CD4-positive, alpha-beta T cell treated with Interleukin-10 for 1 hour (primary cell): ENCODE results near the gene FANCC.

Source experiments
- DNase-seq: peaks from one replicate; pipeline ENCODE4 v3.0.0-alpha.2; 2020

The FANCC gene

DNA sequence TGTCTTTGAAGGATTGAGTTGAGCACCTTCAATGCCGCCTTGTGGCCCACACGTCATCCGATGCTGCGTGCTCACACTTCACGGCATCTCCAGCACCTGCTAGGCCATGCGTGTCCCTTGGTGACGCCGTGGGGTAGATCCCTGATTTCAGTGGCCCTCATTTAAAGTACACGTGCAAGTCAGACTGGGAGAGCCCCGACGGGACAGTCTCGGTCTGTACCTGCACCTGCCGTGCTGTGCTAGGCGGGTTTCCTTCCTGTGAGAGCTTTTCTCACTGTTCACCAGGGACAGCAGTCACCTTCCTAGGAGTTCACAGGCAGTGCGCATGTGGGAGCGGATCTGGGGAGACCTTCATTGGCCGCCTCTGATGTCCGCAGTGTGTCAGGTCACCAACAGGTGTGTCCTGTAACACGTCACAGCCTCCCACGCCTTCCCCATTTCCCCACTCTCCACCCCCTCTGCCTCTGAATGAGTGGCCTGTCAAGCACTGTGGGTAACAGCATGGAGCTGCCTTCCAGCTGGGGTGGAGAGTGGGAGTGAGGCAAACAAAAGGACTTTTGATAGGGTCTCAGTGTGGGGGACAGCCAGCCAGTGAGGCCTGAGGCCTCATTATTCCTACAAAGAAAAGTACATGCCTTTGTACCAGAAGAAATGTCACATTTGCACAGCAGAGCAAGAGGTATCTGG lies 236.4 kb downstream of the FANCC start:
- no peak for DNase-seq

DNA sequence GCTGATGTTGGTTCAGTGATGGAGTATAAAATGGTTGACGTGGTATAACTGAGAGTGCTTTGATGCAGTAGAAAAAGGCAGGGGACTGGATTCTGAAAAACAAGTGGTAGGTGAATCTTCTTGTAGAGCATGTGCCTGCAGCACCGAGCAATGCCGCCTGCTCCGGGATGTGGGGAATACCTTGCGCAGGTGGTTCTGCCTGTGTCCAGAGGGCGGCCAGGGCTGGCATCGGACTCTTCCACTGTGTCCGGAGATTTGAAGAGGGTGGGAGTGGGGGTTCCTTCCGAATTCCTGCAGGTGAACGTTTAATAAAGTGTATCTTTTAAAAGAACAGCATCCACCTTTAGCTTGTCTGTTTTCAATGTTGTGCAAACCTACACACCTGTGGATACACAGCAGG lies 238.0 kb downstream of the FANCC start:
- DNase-seq: no peak

DNA sequence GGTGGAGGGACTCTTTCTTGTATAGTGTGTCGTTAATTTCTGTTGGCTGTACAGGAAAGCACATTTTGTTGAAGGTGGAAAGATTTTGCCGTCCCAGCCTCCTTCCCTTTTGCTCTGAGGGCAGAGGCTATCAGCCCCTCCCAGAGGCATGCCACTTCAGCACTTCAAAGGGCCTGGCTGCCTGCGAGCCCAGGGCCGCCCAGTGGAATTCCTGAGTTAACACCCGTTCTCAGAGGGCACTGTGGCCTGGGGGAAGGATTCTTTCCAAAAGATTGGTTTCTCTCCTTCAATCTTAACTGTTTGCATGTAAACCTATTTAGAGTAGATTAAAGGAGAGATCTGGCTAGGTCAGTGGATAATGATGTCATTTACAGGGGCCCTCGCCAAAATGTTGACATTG lies 238.6 kb downstream of the FANCC start:
- no peak for DNase-seq

DNA sequence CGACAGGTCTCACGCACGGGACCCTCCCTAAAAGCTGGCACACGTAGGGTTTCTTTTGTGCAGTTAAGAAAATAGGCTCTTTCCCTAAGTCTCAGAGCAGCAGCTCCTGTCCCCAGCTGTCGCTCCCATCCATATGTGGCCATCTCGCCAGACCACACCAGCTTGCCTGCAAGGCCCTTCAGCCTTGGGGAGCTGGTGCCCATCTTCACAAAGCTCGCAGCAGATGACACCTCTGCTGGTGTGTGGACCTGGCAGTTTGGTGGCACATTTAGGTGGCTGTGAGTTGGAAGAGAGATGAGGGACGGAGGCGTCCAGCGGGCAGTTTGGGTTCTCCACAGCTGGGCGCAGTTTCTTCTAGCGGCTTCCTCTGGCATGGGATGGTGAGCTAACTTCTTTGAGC lies 239.0 kb downstream of the FANCC start:
- DNase-seq: no peak

DNA sequence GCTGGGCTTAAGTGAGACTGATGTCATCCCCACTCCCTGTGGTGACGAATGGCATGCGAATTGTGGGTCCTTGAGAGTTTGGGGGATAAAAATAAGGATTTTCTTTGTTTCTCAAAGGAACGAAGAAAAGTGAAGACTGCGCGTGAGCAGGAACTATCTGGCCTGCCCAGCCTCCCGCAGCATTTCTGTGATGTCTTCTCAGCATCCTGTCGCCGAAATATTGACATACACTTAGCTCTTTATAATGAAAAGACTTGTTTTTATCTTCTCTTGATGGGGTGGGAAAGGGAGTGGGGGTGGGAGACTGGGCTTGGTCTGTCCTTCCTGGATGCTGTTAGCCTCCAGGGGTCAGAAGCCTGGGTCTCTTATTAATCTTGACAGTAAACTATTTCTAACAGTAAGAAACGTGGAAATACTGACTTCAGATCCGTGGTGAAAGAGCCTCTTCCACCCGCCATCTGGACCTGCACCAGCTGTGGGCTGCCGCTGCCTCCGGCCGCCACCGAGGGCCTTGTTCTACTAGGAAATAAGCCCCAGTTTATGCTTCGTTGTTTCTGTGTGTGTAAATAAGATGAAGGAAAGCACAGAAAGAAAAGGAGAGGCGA lies 239.6 kb downstream of the FANCC start:
- DNase-seq: no peak

DNA sequence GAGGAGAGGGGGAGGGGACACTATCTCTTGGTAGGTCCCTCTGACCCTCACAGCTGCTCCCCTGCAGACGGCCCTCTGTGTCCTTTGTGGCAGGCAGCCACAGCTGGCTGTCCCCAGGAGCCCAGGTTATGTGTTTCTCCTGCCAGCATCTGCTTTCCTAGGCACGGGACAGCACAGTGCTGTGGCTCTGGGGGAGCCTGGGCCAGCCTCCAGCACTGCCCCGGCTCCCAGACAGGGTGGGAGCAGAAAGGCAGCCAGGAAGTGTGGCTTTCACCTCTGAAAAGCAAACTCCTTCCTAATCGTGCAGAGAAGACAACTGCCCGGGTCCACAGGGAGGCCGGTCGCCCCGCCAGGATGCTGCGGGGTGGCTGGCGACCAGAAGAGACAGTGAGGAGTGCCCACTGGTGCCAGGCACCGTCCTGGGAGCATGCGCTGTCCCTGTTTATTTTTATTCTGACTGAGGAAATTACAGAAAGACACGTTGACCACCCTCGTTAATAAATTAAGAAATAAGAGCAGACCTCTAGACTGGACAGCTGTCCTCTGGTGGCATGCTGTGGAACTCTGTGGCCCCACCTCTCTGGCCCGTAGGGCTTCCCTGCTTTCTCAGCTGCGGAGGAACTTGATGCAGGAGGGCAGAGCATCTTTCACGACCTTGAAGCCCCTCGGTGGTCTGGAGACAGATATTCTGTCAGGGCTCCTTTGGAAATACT lies 240.3 kb downstream of the FANCC start:
- no peak for DNase-seq

DNA sequence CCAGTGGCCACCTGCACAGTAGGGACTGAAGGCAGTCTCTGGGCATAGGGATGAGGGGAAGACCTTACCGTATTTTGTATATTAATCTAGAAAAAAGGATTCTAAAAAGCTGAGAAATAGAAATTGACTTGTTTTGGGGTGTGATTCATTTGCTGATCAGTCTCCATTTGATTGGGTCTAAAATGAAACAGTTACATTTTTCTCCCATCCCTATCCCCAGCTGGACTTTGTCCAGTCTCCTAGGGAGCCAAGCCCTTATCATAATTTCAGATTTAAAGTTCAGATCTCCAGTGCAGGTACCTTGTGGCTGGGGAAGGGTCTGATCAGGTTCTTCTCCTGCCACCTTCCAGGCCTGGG lies 240.8 kb downstream of the FANCC start:
- no peak for DNase-seq

DNA sequence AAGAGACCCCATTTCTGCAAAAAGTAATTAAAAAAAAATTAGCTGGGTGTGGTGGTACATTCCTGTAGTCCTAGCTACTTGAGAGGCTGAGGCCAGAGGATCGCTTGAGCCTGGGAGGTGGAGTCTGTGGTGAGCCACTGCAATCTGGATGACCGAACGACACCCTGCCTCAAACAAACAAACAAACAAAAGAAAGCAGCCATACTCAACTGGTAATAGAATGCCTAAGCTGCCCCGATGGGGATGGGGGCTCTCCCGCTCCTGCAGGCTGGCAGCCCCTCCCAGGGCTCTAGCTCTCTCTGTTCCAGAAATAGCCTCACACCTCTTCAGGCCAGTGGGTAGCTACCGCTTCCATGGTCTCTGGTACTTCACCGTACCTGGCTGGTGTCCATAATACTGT lies 241.8 kb downstream of the FANCC start:
- DNase-seq: no peak

DNA sequence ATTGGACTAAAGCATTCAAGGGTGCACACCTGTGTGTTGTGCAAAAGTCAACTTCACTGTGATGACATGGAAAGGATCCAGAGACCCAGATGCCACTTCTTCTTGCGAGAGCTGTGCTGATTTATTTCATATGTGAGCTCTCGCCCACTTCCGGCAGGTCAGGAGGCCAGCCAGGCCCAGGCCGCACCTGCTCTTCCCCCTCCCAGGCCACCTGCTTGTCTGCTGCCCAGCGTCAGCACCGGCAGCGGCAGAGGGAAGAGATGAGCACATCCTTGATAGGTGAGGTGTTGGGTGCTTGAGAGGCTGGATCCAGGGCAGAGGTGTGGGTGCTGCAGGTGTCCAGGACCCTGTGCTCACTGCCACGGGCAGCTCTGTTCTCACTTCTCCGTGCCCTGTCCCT lies 242.9 kb downstream of the FANCC start:
- no peak for DNase-seq

DNA sequence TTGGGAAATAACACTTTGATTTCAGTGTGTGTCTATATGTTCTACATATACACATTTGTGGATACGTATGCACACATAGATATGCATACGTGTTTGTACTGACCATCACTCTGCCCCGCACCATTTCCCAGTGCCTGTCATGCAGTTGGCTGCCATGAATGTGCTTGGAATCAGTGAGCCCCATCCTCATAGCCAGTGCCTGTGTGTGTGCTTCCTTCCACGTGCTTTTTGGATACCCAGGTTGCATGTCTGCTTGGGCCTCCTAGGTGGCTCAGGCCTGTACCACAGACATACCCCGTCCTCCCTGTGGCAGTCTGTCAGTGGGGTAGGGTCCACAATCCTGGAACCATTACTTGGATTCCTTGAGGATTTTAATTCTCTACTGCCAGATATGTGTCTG lies 243.6 kb downstream of the FANCC start:
- no peak for DNase-seq

DNA sequence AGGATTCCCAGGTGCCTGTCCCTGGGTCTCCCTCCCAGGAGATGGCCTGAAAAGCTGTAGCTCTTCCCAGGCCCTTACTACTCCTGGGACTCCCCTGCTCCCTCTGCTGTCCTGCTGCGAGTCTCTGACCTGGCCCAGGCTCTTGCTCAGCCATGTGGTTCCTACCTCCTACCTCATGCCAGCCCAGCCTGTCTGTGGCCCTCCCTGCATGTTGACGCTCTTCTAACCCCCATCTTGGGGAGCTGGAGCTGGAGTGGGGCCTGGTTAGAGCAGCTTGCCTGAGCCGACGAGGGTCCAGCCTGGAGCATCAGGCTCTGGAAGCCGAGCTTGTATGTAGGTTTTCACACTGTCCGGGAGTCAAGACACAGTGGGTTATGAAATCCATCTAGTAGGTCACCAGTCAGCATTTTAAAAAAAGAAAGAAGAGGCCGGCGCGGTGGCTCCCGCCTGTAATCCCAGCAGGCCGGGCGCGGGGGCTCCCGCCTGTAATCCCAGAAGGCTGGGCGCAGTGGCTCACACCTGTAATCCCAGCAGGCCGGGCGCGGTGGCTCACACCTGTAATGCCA lies 244.4 kb downstream of the FANCC start:
- DNase-seq: no peak

DNA sequence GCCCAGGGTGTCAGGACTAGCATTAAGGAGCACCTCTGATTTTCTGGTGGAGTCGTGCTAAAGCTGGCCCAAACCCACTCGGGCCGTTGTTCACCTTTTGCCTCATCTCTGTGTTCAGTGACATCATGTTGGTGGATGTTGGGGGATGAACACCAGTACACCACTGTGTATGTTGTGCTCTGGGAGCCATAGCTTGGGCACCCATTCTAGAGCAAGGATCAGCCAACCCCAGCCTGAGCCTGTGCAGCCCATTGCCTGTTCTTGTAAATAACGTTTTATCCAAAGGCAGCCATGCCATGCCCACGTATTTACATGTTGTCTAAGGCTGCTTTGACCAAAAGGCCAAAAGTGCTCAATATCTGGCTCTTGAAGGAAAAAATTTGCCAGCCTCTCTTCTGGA lies 245.6 kb downstream of the FANCC start:
- DNase-seq: no peak

DNA sequence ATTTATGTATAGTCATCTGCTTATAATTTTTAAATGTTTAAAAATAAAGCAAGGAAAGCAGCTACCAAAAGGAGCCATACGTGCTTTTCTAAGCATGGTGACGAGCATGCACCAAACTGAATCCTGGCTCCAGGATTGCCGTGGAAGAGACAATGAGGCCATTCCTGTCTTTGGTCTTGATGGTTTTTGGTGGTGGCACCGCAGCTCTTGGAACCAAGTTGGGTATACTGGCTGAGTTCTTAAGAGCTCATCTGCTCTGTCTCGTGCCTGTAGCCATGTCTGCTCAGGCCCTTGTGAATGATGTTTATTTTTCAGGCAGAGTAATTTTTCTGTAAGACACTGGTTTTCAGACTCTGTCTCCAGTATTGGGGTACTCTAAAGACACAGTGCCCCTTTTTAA lies 246.1 kb downstream of the FANCC start:
- no peak for DNase-seq

DNA sequence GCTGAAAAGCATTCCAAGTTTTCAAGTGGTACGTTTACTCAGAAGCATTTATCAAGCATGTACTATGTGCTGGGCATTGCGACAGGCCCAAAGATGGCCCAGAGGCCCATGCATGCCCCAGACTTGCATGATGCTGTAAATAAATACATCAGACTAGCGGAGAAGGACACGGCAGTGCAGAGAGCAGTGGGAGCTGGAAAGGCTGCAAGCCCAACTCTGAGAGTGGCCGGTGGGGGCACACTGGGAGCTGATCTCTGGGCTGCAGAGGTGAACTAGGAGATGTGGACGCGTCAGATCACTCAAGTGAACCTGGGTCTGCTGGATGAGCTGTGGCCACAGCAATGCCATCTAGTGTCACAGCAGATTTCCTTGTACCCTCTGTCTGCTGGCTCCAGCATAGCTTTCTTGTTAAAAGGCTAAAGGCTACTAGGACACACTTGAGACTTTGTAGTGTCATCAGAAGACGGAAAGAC lies 246.9 kb downstream of the FANCC start:
- DNase-seq: no peak

DNA sequence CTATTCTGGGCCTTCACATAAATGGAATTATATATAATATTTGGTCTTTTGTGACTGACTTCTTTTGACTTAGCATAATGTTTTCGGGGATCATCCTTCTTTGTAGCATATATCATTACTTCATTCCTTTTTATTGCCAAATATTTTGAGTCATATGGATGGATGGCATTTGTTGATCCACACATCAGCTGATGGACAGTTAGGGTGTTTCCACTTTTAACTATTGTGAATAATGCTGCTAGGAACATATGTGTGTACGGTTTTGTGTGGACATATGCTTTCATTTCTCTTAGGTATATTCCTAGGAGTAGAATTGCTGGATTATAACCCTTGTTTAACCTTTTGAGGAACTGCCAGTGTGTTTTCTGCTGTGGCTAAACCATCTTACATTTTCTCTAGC lies 249.6 kb downstream of the FANCC start:
- DNase-seq: no peak

DNA sequence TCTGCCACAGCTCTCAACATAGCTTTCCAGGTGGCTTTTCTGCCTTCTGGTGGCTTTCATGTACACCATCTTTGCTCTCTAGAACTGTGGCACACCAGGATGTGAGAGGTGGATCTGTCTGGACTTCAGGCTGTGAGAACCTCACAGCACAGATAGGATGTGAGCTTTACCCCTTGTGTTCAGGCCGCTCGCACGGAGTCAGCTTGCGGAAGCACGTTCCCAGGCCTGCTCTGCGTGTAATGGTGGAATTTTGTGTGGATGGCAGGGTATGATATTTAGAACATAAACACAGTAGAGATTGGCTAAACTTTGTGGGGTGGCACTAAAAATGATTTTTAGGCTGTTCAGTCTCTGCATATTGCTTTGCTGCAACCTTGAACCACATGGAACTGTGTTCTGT lies 250.5 kb downstream of the FANCC start:
- DNase-seq: no peak

DNA sequence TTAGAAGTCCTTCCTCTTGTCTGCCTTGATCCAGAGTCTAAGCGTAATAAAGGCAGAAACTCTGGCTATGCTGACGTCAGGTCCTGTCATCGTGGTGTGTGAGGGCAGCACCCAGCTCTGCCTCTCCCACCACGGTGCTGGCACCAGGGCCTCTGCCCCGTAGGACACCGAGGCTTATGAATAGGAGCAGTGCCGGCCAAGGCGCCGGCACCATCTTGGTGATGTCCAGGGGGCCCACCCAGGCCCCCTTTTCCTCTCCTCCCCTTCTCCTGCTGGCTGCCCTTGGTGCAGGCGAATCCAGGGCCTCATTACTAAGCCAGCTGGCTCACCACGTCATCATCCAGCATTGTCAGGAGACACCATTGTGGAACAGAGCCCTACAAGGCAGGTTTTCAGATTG lies 252.3 kb downstream of the FANCC start:
- no peak for DNase-seq

DNA sequence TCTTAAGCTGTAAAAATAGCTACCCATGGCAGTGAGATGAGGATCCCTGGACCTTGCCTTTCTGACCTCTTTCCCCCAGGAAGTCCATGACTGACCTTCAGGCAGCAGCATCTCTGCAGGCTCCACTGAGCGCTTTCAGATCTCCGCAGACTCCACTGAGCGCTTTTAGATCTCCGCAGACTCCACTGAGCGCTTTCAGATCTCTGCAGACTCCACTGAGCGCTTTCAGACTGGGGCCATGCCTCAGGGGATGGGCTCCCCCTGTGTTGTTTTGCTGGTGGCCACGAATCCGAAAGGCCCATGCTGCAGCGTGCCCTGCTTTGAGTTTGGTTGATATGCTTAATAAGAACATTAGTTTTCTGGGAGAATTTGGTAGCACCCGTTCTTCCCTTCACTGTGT lies 254.2 kb downstream of the FANCC start:
- DNase-seq: no peak

DNA sequence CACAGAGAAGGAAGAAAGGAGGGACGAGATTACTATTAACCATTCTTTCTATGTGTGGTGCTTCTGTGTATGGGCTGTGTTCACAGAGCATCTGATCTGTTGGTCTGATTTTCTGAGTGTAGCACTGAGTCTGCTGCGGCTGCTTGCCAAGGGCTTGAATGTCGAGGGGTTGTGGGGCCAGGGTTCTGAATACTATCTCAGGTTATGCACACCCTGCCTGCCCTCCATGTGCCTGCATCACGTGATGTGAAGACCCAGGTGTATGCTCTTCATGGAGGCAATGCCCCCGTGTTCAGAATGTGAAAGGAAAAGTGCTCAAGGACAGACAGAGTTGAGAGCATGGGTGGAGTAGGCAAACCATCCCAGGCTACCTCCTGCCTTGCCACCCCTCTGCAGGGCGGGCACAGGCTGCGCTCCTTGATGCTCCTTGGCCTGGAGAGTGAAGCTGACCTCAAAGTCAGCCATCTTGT lies 254.9 kb downstream of the FANCC start:
- DNase-seq: no peak

DNA sequence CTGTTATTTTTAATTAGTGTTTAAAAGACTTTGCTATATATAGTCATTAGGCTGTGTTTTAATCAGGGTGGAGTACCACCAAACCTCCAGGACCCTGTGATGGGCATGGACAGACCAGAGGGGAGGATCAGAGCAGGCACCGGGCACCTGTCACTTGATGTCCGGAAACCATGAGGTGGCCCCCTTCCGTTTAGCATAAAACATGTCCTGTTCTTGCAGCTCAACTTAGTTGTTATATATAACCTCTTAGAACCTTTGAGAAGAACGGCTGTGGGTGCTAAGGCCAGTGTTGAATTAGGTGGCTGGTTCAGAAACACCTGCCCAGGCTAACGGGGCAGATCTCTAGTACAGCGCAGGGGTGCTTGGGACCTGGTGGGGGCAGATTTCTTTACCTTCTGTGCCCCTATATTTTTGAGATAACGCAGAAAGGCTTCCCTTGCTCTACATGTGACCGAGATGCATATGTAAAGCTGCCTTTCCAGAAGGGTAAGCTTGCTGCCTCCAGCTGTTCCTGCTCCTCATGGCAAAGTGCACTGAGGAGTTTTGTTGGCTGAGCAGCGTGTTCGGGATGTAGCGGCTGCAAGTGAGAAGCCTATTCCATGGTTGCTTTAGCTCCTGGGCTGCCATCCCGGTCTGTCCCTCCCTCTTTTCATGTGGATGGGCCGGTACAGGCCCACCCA lies 255.5 kb downstream of the FANCC start:
- DNase-seq: no peak

DNA sequence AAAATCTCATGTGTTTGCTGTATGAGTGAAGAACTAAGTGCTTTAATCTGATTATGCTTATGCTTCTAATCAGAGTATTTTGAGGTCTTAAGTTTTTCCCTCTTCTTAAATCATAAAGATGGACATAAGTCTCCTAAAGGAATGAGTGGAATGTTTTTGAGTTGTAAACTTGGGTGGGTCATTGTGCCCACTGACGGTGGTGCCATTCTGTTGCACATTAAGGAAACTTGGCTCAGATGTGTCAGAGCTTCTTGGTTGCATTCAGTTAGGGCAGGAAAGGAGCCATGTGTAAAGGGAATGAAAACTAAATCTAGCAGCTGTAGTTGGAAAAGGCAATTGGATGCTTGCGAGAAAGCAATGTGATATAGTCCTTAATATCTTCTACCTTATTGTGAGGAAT lies 256.6 kb downstream of the FANCC start:
- DNase-seq: no peak

DNA sequence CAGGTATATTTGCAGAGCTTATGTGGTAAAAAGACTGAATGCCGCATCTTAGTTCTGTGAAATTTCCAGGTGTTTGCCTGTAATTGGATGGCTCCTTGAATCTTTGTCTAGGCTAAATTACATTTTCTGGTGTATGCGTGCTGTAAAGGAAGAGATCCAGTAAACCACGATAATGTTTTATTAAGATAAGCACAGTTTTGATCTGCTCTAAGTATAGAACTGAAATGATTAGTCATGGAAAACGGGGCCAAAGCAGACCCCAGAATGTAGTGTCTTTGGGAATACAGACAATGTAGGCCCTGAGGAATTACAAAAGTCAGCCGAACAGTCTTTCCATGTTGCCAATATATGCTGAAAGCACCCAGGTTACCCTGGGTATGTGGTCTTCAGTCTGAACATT lies 257.3 kb downstream of the FANCC start:
- DNase-seq: no peak

DNA sequence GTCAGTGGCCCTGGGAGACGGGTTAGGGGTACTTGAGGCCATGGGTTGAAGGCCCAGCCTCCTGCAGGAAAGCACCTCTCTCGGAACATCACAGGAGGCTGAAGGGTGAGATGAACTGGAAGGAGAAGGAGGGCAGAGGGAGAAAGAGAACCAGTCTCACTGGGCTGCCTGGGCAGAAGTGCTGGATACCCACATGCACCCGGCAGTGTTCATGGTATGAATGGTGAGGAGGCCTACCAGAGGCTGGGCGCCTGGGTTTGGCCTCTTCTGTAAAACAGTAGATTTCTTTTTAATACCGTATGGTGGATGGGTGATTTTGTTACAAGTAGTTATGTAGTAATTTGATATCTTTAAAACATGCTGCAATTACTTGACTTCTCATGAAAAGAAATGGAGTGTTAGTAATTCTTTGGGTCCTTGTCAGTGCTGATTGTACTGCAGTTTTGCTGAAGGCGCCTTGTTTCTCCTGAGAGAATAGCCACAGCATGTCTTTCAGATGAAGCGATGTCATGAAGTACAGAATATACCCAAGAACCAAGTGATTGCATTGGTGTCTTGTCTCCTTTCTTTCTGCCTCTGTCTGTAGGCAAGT lies 258.6 kb downstream of the FANCC start:
- DNase-seq: no peak
